ENCODE results near the gene IGSF21. TPM values are rescaled to one million over a fixed set of nuclear protein-coding genes. Genes with fewer than 3 reads are reported as not detected.

The IGSF21 gene
- polyA plus RNA-seq, 1 donor (not counting 4 experiments of a cell fraction or from before 2014, with no cell fraction given): not detected

GRCh38 chr1:18340158-18340764, 232.7 kb downstream of the IGSF21 start:
- H3K4me2 ChIP-seq (ENCODE audit: control insufficient read depth, extremely low read depth, insufficient read depth, low read depth, low read length): no peak overlapping the region
- H2AFZ ChIP-seq (ENCODE audit: control insufficient read depth, low read length): no peak overlapping the region
- H3K4me3 ChIP-seq (ENCODE audit: control insufficient read depth in 2 of 3, extremely low read depth in 1 of 3, insufficient read depth in 2 of 3, low read depth in 1 of 3, low read length in 3 of 3): no peak overlapping the region
- no peaks in the 10 kb centered on the region for H3K36me3 ChIP-seq (ENCODE audit: control insufficient read depth in 2 of 2, extremely low read depth in 1 of 2, insufficient read depth in 2 of 2, low read length in 2 of 2)
- no peaks in the 10 kb centered on the region for H3K4me1 ChIP-seq (ENCODE audit: control insufficient read depth, extremely low read depth, insufficient read depth, low read length)
- DNase-seq (ENCODE audit: low read depth, low spot score): no peak
- H3K79me2 ChIP-seq (ENCODE audit: control insufficient read depth, insufficient read depth, low read length): no peaks in the 10 kb centered on the region
- no peak overlapping the region for H3K9ac ChIP-seq (ENCODE audit: control insufficient read depth, extremely low read depth, insufficient read depth, low read length)
- no peaks in the 10 kb centered on the region for H3K9me3 ChIP-seq (ENCODE audit: control insufficient read depth, low read depth, low read length)
- H4K20me1 ChIP-seq (ENCODE audit: control insufficient read depth, extremely low read depth, insufficient read depth, low read length): no peaks in the 10 kb centered on the region
- dilution Hi-C loops (cut with MboI; ENCODE audit: extremely low pct_ligation_motif_present, low sequenced_read_pairs): no loop called here
- no peaks in the 10 kb centered on the region for H3K9me1 ChIP-seq (ENCODE audit: control insufficient read depth, extremely low read depth, insufficient read depth, low read length)
- H3K27me3 ChIP-seq (ENCODE audit: control insufficient read depth, extremely low read depth, insufficient read depth, low read length): no peaks in the 10 kb centered on the region
- no peak for TF ChIP-seq EZH2 (IDR thresholded peaks at IDR 0.05; ENCODE audit: low read length)
- TF ChIP-seq, protein P1, sequence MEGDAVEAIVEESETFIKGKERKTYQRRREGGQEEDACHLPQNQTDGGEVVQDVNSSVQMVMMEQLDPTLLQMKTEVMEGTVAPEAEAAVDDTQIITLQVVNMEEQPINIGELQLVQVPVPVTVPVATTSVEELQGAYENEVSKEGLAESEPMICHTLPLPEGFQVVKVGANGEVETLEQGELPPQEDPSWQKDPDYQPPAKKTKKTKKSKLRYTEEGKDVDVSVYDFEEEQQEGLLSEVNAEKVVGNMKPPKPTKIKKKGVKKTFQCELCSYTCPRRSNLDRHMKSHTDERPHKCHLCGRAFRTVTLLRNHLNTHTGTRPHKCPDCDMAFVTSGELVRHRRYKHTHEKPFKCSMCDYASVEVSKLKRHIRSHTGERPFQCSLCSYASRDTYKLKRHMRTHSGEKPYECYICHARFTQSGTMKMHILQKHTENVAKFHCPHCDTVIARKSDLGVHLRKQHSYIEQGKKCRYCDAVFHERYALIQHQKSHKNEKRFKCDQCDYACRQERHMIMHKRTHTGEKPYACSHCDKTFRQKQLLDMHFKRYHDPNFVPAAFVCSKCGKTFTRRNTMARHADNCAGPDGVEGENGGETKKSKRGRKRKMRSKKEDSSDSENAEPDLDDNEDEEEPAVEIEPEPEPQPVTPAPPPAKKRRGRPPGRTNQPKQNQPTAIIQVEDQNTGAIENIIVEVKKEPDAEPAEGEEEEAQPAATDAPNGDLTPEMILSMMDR (optimal IDR thresholded peaks at IDR 0.05 in 1 of 3, IDR thresholded peaks at IDR 0.05 in 1 of 3, conservative IDR thresholded peaks at IDR 0.05 in 1 of 3; ENCODE audit: extremely low read depth in 1 of 3, insufficient read depth in 2 of 3, low read length in 3 of 3): no peak
- FAIRE-seq: no peak
- H3K27ac ChIP-seq (ENCODE audit: control insufficient read depth, insufficient read depth, low read length): no peak overlapping the region

DNA sequence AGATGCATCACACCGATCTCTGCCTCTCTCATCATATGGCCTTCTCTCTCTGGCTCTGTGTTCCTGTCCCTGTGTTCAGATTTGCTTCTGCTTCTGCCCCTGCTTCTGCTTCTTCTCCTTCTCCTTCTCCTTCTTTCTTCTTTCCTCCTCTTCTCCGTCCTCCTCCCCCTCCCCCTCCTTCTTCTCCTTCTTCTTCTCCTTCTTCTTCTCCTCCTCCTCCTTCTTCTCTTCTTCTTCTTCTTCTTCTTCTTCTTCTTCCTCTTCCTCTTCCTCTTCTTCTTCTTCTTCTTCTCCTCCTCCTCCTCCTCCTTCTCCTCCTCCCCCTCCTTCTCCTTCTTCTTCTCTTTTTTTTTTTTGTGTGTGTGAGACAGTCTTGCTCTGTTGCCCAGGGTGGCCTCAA, 233.2 kb downstream of the IGSF21 start:
- H3K27me3 ChIP-seq (ENCODE audit: control insufficient read depth, extremely low read depth, insufficient read depth, low read length): no peaks in the 10 kb centered on the region
- dilution Hi-C loops (cut with MboI; ENCODE audit: extremely low pct_ligation_motif_present, low sequenced_read_pairs): no loop called here
- DNase-seq (ENCODE audit: low read depth, low spot score): no peak

More for the DNA sequence above, 233.2 kb downstream of the IGSF21 start:
- H3K79me2 ChIP-seq (ENCODE audit: control insufficient read depth, insufficient read depth, low read length): no peaks in the 10 kb centered on the region
- no peaks in the 10 kb centered on the region for H3K36me3 ChIP-seq (ENCODE audit: control insufficient read depth in 2 of 2, extremely low read depth in 1 of 2, insufficient read depth in 2 of 2, low read length in 2 of 2)
- TF ChIP-seq, protein P1 (optimal IDR thresholded peaks at IDR 0.05 in 1 of 3, IDR thresholded peaks at IDR 0.05 in 1 of 3, conservative IDR thresholded peaks at IDR 0.05 in 1 of 3; ENCODE audit: extremely low read depth in 1 of 3, insufficient read depth in 2 of 3, low read length in 3 of 3): no peak
- TF ChIP-seq EZH2 (IDR thresholded peaks at IDR 0.05; ENCODE audit: low read length): no peak
- FAIRE-seq: no peak
- H3K4me3 ChIP-seq (ENCODE audit: control insufficient read depth in 2 of 3, extremely low read depth in 1 of 3, insufficient read depth in 2 of 3, low read depth in 1 of 3, low read length in 3 of 3): no peak overlapping the region
- no peak overlapping the region for H3K9ac ChIP-seq (ENCODE audit: control insufficient read depth, extremely low read depth, insufficient read depth, low read length)
- no peaks in the 10 kb centered on the region for H4K20me1 ChIP-seq (ENCODE audit: control insufficient read depth, extremely low read depth, insufficient read depth, low read length)
- H3K9me1 ChIP-seq (ENCODE audit: control insufficient read depth, extremely low read depth, insufficient read depth, low read length): no peaks in the 10 kb centered on the region
- no peaks in the 10 kb centered on the region for H3K4me1 ChIP-seq (ENCODE audit: control insufficient read depth, extremely low read depth, insufficient read depth, low read length)
- no peak overlapping the region for H3K4me2 ChIP-seq (ENCODE audit: control insufficient read depth, extremely low read depth, insufficient read depth, low read depth, low read length)
- no peak overlapping the region for H2AFZ ChIP-seq (ENCODE audit: control insufficient read depth, low read length)
- no peaks in the 10 kb centered on the region for H3K9me3 ChIP-seq (ENCODE audit: control insufficient read depth, low read depth, low read length)
- no peak overlapping the region for H3K27ac ChIP-seq (ENCODE audit: control insufficient read depth, insufficient read depth, low read length)

Data from keratinocyte (primary cell).